ENCODE results near the gene HRK.

Gene HRK

GRCh38 chr12:116808113-116809105, 72.8 kb downstream of the HRK start:
- no peak overlapping the region for H3K4me3 ChIP-seq (ENCODE audit: low read depth, low read length)
- TF ChIP-seq CTCF (IDR thresholded peaks at IDR 0.05; ENCODE audit: insufficient read depth, low read depth, low read length, missing control alignments), result no peak
- no peak for DNase-seq (ENCODE audit: low read depth)

GRCh38 chr12:116807546-116807945, 73.7 kb downstream of the HRK start:
- no peak overlapping the region for H3K4me3 ChIP-seq (ENCODE audit: low read depth, low read length)
- DNase-seq (ENCODE audit: low read depth), result no peak
- no peak for TF ChIP-seq CTCF (IDR thresholded peaks at IDR 0.05; ENCODE audit: insufficient read depth, low read depth, low read length, missing control alignments)

- H3K4me3 ChIP-seq (ENCODE audit: low read depth, low read length), result no peak overlapping the region
- DNase-seq (ENCODE audit: low read depth), result no peak
- no peak for TF ChIP-seq CTCF (IDR thresholded peaks at IDR 0.05; ENCODE audit: insufficient read depth, low read depth, low read length, missing control alignments)
Measured at GRCh38 chr12:116806845-116807440, 74.3 kb downstream of the HRK start.
